Mesenchymal stem cell (in vitro differentiated cells and primary cell): ENCODE data around the gene MBTPS1.

Source experiments
- DNase-seq: peaks from one replicate; pipeline ENCODE4 v3.0.0-alpha.2; 2013
- H2AFZ ChIP-seq: one replicate; pipeline ENCODE4 v1.6.1; 2013; ENCODE audit warnings: low read depth, mild to moderate bottlenecking, control low read depth, inconsistent platforms, low read length, moderate library complexity
- H2AK5ac ChIP-seq: 2 replicates; pipeline ENCODE4 v1.6.1; 2013; ENCODE audit warnings: low read length, moderate library complexity, mild to moderate bottlenecking, inconsistent platforms; ENCODE audit not compliant: severe bottlenecking
- H2BK120ac ChIP-seq: one replicate; pipeline ENCODE4 v1.6.1; 2013; ENCODE audit warnings: low read depth, mild to moderate bottlenecking, inconsistent platforms, low read length, moderate library complexity
- H2BK12ac ChIP-seq, 2 experiments: one replicate each; pipeline ENCODE4 v1.6.1; 2013; ENCODE audit warnings: inconsistent platforms in 2 of 2, low read length in 2 of 2, mild to moderate bottlenecking in 2 of 2, moderate library complexity in 2 of 2, control low read depth in 1 of 2
- H2BK15ac ChIP-seq: one replicate; pipeline ENCODE4 v1.6.1; 2013; ENCODE audit warnings: mild to moderate bottlenecking, low read depth, inconsistent platforms; ENCODE audit not compliant: poor library complexity, severe bottlenecking
- H2BK5ac ChIP-seq: 2 replicates; pipeline ENCODE4 v1.6.1; 2013; ENCODE audit warnings: low read depth, mild to moderate bottlenecking, low read length, control low read depth, inconsistent platforms; ENCODE audit not compliant: poor library complexity, severe bottlenecking
- H3K14ac ChIP-seq, 2 experiments: one replicate each; pipeline ENCODE4 v1.6.1; 2013; ENCODE audit warnings: inconsistent platforms in 2 of 2, low read length in 2 of 2, control low read depth in 1 of 2, mild to moderate bottlenecking in 1 of 2, moderate library complexity in 1 of 2
- H3K18ac ChIP-seq, 2 experiments: one replicate each; pipeline ENCODE4 v1.6.1; 2013; ENCODE audit warnings: inconsistent platforms in 2 of 2, low read length in 2 of 2, control low read depth in 1 of 2, low read depth in 1 of 2, mild to moderate bottlenecking in 1 of 2
- H3K23ac ChIP-seq, 2 experiments: one replicate each; pipeline ENCODE4 v1.6.1; 2013; ENCODE audit warnings: inconsistent platforms in 2 of 2, low read length in 2 of 2, mild to moderate bottlenecking in 2 of 2, moderate library complexity in 2 of 2, control low read depth in 1 of 2
- H3K27ac ChIP-seq: 2 replicates; pipeline ENCODE4 v1.5.1; 2013; ENCODE audit warnings: mild to moderate bottlenecking, moderate library complexity, low read length, control low read depth, inconsistent platforms; ENCODE audit not compliant: poor library complexity, severe bottlenecking
- H3K27me3 ChIP-seq, 2 experiments: 2 replicates each; pipeline versions ENCODE4 v1.6.1 to v1.7.0; 2013; ENCODE audit warnings: low read length in 2 of 2, mild to moderate bottlenecking in 2 of 2, moderate library complexity in 2 of 2, control low read depth in 1 of 2, inconsistent platforms in 1 of 2; ENCODE audit not compliant: control insufficient read depth in 1 of 2, insufficient read depth in 1 of 2
- H3K36me3 ChIP-seq, 2 experiments: 2 replicates each; pipeline versions ENCODE4 v1.6.1 to v1.7.0; 2013; ENCODE audit warnings: low read length in 2 of 2, control low read depth in 1 of 2, inconsistent platforms in 1 of 2, low read depth in 1 of 2, mild to moderate bottlenecking in 1 of 2; ENCODE audit not compliant: insufficient read depth in 2 of 2, control insufficient read depth in 1 of 2
- H3K4ac ChIP-seq, 2 experiments: one replicate each; pipeline ENCODE4 v1.6.1; 2013; ENCODE audit warnings: inconsistent platforms in 2 of 2, low read length in 2 of 2, mild to moderate bottlenecking in 2 of 2, moderate library complexity in 2 of 2, control low read depth in 1 of 2, low read depth in 1 of 2
- H3K4me1 ChIP-seq: 2 replicates; pipeline ENCODE4 v1.6.1; 2013; ENCODE audit warnings: low read depth, low read length, control low read depth; ENCODE audit not compliant: control insufficient read depth, insufficient read depth
- H3K4me2 ChIP-seq: 2 replicates; pipeline ENCODE4 v1.6.1; 2013; ENCODE audit warnings: low read length, mild to moderate bottlenecking, inconsistent platforms; ENCODE audit not compliant: poor library complexity, severe bottlenecking
- H3K4me3 ChIP-seq, 2 experiments: 2 replicates each; pipeline versions ENCODE4 v1.5.1 to v1.7.0; 2013; ENCODE audit warnings: low read length in 2 of 2, mild to moderate bottlenecking in 2 of 2, control low read depth in 1 of 2, low read depth in 1 of 2; ENCODE audit not compliant: insufficient read depth in 1 of 2
- H3K79me1 ChIP-seq: replicated peaks from 2 replicates; pipeline ENCODE4 v1.6.1; 2013; ENCODE audit warnings: mild to moderate bottlenecking, control low read depth, low read length, inconsistent platforms; ENCODE audit not compliant: poor library complexity, severe bottlenecking
- H3K9ac ChIP-seq: 2 replicates; pipeline ENCODE4 v1.7.0; 2013; ENCODE audit warnings: mild to moderate bottlenecking, low read length, moderate library complexity
- H3K9me3 ChIP-seq: 2 replicates; pipeline ENCODE4 v1.7.0; 2013; ENCODE audit warnings: mild to moderate bottlenecking, low read length; ENCODE audit not compliant: control insufficient read depth
- H4K8ac ChIP-seq: one replicate; pipeline ENCODE4 v1.6.1; 2013; ENCODE audit warnings: inconsistent platforms, mild to moderate bottlenecking, low read length, moderate library complexity
- H4K91ac ChIP-seq: one replicate; pipeline ENCODE4 v1.6.1; 2013; ENCODE audit warnings: mild to moderate bottlenecking, low read length, inconsistent platforms
- WGBS: methylation state at CpG from one replicate; pipeline ENCODE4 v1.1.7; 2013; ENCODE audit warnings: mixed read lengths; 5-methylcytosine and 5-hydroxymethylcytosine counted together

The MBTPS1 gene

DNA sequence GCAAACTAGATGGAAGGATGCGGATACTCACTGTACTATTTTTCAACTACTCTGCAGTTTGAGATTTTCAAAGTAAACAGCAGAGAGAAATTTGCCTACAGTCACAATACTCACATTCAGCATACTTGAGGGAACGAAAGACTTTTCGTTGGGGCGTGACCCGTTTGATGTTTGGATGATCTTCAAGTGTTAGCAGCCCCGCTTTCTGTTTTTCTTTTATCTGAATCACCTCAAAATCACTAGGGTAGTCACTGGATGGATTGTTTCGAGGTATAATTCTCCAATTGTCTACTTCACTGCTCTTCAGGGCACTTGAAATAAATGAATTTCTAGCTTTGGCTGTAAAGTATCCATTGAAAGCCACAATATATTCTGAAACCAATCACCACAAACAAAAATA lies 17.8 kb downstream of the MBTPS1 start:
- H2BK120ac ChIP-seq, result no peak overlapping the region
- H4K8ac ChIP-seq, result no peak overlapping the region
- DNase-seq, result no peak
- no peak overlapping the region for H4K91ac ChIP-seq
- H3K9me3 ChIP-seq, result no peaks in the 10 kb centered on the region
- H3K9ac ChIP-seq, result no peak overlapping the region
- no peak overlapping the region for H2BK5ac ChIP-seq
- no peak overlapping the region for H3K4ac ChIP-seq
- H3K14ac ChIP-seq, result no peak overlapping the region
- H3K4me1 ChIP-seq, result peaks cover 6% of the 10 kb centered on the region
- no peak overlapping the region for H3K27ac ChIP-seq
- no peak overlapping the region for H3K4me2 ChIP-seq
- H3K18ac ChIP-seq, result no peak overlapping the region
- H3K79me1 ChIP-seq, result peaks cover 30% of the 10 kb centered on the region
- WGBS, result 100% methylated on average over 5 of the region's 7 CpGs
- H3K36me3 ChIP-seq, result peaks cover 19 to 62% of the 10 kb centered on the region in 2 experiments
- H3K27me3 ChIP-seq, result no peaks in the 10 kb centered on the region
- H3K4me3 ChIP-seq, result no peak overlapping the region
- H3K23ac ChIP-seq, result no peak overlapping the region
- no peak overlapping the region for H2AK5ac ChIP-seq
- H2BK15ac ChIP-seq, result no peak overlapping the region
- H2BK12ac ChIP-seq, result no peak overlapping the region
- H2AFZ ChIP-seq, result no peak overlapping the region

DNA sequence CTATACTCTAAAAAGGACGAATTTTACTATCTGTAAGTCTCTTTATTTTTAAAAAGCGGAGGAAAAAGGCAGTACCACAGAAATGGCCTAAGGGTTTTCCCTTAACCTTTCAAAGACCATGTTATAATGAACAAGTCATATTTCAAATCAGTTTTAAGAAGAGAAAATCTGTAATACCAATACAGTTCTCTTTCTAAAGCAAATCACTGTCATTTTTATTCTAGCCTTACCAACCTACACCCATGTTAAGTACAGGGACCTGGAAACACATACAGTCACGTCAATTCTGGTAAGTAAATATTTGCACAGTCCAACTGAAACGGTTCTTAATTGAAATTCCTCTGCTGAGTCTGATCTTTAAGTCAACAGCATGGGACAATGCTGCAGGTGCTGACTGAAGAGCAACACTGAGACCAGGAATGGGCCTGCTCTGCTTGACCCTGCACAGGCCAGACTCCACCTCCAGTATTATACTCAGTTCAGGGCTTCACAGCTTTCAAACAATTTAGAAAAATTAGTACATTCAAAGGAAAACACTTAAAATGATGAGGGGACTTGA lies 20.2 kb downstream of the MBTPS1 start:
- H4K91ac ChIP-seq, result no peak overlapping the region
- no peak overlapping the region for H2BK12ac ChIP-seq
- H3K9ac ChIP-seq, result no peak overlapping the region
- H3K79me1 ChIP-seq, result peaks cover 26% of the 10 kb centered on the region
- H2BK120ac ChIP-seq, result no peak overlapping the region
- no peak overlapping the region for H2BK15ac ChIP-seq
- H3K4me3 ChIP-seq, result no peak overlapping the region
- no peak overlapping the region for H3K27ac ChIP-seq
- H3K4me2 ChIP-seq, result no peak overlapping the region
- peaks cover 6% of the 10 kb centered on the region for H3K4me1 ChIP-seq
- H3K9me3 ChIP-seq, result no peaks in the 10 kb centered on the region
- H3K36me3 ChIP-seq, result peaks cover 28 to 82% of the 10 kb centered on the region in 2 experiments
- no peak overlapping the region for H3K23ac ChIP-seq
- no peak overlapping the region for H2BK5ac ChIP-seq
- no peak overlapping the region for H2AFZ ChIP-seq
- 87% methylated on average over 3 of the region's 4 CpGs for WGBS
- no peak overlapping the region for H2AK5ac ChIP-seq
- no peak overlapping the region for H3K18ac ChIP-seq
- no peak overlapping the region for H3K14ac ChIP-seq
- DNase-seq, result no peak
- H3K27me3 ChIP-seq, result no peaks in the 10 kb centered on the region
- H3K4ac ChIP-seq, result no peak overlapping the region
- H4K8ac ChIP-seq, result no peak overlapping the region

DNA sequence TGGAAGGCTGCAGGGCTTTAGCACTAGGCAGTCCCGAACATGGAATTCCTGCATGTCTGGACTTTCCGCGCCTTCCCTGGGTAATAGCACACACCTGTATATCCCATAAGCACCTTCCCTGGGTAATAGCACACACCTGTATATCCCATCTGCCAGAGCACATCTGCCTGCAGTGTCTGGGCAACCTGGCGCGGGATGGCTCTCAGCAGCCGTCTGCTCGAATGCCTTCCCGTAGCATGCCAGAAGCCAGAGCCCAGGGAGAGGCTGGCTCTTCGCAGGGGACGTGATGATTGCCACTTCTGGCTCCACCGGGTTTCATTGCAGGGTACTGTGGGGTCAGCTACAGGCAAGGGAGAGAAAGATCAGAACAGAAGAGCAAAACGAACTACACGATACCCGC lies 21.3 kb downstream of the MBTPS1 start:
- Histone ChIP-seq H3K27me3 (no peaks in the 10 kb centered on the region), H3K18ac (no peak overlapping the region), H2BK12ac (no peak overlapping the region), H3K23ac (no peak overlapping the region), H2BK120ac (no peak overlapping the region), H3K4me1 (peaks cover 6% of the 10 kb centered on the region), H2AK5ac (no peak overlapping the region), H3K4me2 (no peak overlapping the region), H3K14ac (no peak overlapping the region), H3K36me3 (peaks cover 35 to 84% of the 10 kb centered on the region in 2 experiments), H3K9me3 (no peaks in the 10 kb centered on the region), H4K91ac (no peak overlapping the region), H3K79me1 (peaks cover 23% of the 10 kb centered on the region), H3K27ac (no peak overlapping the region), H3K4ac (no peak overlapping the region), H4K8ac (no peak overlapping the region), H2BK5ac (no peak overlapping the region), H3K4me3 (no peak overlapping the region), H3K9ac (no peak overlapping the region), H2AFZ (no peak overlapping the region), H2BK15ac (no peak overlapping the region)
- DNase-seq, result no peak
- 98% methylated on average over 14 of the region's 14 CpGs for WGBS

DNA sequence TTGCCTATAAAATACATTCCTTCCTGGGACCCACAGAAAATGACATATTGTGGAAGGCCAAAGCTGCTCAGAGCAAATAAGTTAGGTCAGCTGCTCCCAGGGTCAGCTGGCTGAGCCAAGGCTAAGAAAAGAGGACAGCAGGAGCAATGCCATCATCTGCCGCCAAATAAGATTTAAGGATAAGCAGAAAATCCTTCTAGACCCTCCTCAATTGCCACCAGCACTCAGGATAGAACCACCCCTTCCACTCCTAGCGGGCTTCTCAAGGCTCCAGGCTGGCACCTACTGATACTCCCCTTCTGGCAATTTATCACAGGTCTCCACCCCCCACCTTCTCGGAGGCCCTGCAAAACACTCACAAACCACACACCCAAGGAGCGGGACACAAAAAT lies 22.9 kb downstream of the MBTPS1 start:
- Histone ChIP-seq H3K9me3 (no peaks in the 10 kb centered on the region), H3K14ac (no peak overlapping the region), H3K27me3 (no peaks in the 10 kb centered on the region), H3K18ac (no peak overlapping the region), H2AFZ (no peak overlapping the region), H3K4ac (no peak overlapping the region), H2BK12ac (no peak overlapping the region), H2AK5ac (no peak overlapping the region), H3K9ac (no peak overlapping the region), H3K23ac (no peak overlapping the region), H2BK5ac (no peak overlapping the region), H2BK120ac (no peak overlapping the region), H3K4me3 (no peak overlapping the region), H4K91ac (no peak overlapping the region), H3K79me1 (peaks cover 25% of the 10 kb centered on the region), H2BK15ac (no peak overlapping the region), H4K8ac (no peak overlapping the region), H3K27ac (no peak overlapping the region), H3K4me2 (no peak overlapping the region), H3K36me3 (peaks cover 45 to 97% of the 10 kb centered on the region in 2 experiments), H3K4me1 (peaks cover 2% of the 10 kb centered on the region)
- no peak for DNase-seq
- WGBS, result 98% methylated on average over 4 of the region's 4 CpGs
